ENCODE measurements around the gene HIP1.
"Not testable (repeated sequence)": the region's sequence is repeated elsewhere in the genome, so short reads cannot be mapped to it uniquely, and the experiment has no call there.

The HIP1 gene

DNA sequence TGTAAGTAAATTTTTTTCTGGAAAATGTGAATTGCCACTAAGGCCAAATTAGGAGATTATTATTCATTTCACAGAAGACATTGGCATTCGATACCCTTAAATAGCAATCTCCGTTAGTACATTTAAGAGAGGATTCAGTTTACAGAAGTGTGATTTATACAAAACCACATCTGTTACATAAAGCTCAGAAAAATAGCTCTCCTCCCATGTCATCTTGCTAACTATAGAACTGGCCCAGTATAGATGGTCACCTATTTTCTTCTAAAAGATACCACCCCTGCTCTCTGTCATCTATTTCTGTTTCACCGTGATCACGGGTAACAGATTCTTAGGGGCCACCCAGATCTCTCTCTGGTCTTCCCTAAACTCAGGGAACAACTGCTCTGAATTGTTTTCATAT lies 119.1 kb downstream of the HIP1 start:
- H3K4me3 ChIP-seq (ENCODE audit: low read depth, low read length), result no peak overlapping the region

- H3K4me3 ChIP-seq (ENCODE audit: low read depth, low read length), result no peak overlapping the region
Measured at GRCh38 chr7:75617634-75618234, 121.0 kb downstream of the HIP1 start.

- no peak overlapping the region for H3K4me3 ChIP-seq (ENCODE audit: low read depth, low read length)
Measured at GRCh38 chr7:75616421-75617167, 122.1 kb downstream of the HIP1 start.

DNA sequence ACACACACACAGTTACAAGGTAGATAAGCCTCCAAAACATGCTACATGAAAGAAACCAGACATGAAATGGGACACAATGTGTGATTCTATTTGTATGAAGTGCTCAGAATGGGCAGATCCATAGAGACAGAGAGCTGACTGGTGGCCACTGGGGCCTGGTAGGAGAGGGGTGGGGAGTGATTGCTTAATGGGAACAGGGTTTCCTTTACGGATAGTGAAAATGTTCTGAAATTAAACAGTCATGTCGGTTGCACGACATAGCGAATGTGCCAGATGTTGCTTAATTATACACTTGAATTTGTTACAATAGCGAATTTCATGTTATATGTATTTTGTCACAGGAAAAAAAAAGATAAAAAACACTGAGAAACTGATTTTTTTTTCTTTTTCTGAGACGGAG lies 124.3 kb downstream of the HIP1 start:
- no peak overlapping the region for H3K4me3 ChIP-seq (ENCODE audit: low read depth, low read length)

- no peak overlapping the region for H3K4me3 ChIP-seq (ENCODE audit: low read depth, low read length)
Measured at GRCh38 chr7:75613351-75613750, 125.4 kb downstream of the HIP1 start.

DNA sequence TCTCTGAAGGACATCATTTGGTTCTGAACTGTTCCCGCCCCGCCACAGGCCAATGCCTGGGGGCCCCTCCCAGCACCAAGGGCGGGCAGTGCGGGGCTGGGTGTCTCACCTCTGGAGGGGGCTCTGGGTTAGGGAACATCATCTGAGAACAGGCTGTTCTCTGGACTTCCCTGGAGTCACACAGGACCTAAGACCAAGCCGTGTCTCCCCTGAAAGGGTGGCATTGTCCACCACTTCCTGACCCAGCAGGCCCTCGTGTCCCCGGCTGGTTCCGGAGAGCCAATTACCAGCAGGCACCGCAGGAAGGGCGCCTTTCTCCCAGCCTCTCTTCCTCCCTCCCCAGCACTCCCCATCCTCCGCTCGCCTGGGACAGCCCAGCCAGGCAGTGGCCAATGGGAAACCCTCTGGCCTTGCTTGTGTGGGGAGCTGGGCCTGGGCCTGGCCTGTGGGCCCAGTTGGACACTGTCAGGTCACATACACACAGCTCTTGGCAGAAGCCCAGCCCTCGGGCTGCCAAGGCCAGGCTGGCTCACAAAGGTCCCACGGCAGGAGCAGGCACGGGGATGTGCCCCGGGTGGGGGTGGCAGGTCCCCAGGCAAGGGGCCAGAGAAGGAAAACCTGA lies 127.1 kb downstream of the HIP1 start:
- no peak overlapping the region for H3K4me3 ChIP-seq (ENCODE audit: low read depth, low read length)

GRCh38 chr7:75609416-75609815 lies 129.3 kb downstream of the HIP1 start:
- H3K4me3 ChIP-seq (ENCODE audit: low read depth, low read length), result not testable (repeated sequence)

GRCh38 chr7:75608451-75609122 lies 130.2 kb downstream of the HIP1 start:
- H3K4me3 ChIP-seq (ENCODE audit: low read depth, low read length), result no peak overlapping the region

DNA sequence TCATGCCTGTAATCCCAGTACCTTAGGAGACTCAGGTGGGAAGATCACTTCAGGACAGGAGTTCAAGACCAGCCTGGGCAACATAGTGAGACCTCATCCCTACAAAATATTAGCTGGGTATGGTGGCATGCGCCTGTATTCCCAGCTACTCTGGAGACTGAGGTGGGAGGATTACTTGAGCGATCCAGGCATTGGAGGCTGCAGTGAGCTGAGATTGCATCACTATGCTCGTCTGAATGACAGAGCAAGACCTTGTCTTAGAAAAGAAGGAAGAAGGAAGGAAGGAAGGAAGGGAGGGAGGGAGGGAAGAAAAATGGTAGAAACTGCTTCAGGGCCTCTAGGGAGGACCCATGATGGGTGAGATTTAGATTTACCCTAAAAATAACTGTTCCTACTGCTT lies 134.3 kb downstream of the HIP1 start:
- H3K4me3 ChIP-seq (ENCODE audit: low read depth, low read length), result no peak overlapping the region

DNA sequence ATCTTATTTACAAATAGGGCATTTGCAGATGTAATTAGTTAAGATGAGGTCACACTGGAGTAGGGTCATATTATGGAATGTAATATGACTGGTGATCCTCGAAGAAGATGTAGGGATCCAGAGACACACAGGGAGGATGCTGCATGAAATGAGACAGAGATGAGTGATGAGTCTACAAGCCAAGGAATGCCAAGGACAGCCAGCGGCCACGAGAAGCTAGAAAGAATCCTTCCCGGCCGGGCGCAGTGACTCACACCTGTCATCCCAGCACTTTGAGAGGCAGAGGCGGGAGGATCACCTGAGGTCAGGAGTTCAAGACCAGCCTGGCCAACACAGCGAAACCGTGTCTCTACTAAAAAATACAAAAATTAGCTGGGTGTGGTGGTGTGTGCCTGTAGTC lies 135.9 kb downstream of the HIP1 start:
- H3K4me3 ChIP-seq (ENCODE audit: low read depth, low read length), result not testable (repeated sequence)

DNA sequence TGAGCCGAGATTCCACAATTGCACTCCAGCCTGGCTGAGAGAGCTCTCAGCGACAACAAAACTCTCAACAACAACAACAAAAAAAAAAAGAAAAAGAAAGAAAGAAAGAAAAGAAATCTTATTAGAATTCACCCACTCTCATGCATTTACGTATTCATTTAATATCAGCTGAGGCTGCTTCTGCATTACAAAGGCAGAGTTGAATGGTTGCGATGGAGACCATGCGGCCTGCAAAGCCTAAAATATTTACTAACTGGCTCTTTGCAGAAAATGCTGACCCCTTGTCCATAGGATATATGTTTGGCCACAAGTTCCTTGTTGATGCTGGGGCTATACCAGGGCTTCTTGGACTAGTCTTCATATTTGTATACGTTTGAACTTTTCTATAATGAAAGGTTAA lies 137.2 kb downstream of the HIP1 start:
- H3K4me3 ChIP-seq (ENCODE audit: low read depth, low read length), result no peak overlapping the region

DNA sequence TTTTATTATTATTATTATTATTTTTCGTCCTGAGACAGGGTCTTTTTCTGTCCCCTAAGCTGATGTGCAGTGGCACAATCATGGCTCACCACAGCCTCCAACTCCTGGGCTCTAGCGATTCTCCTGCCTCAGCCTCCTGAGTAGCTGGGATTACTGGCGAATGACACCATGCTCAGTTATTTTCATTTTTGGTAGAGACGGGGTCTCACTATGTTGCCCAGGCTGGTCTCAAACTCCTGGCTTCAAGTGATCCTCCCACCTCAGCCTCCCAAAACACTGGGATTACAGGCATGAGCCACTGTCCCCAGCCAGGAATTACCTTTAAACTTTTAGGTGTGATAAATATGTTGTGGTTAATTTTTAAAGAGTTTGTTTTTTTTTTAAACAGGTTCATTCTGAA lies 138.0 kb downstream of the HIP1 start:
- not testable (repeated sequence) for H3K4me3 ChIP-seq (ENCODE audit: low read depth, low read length)

DNA sequence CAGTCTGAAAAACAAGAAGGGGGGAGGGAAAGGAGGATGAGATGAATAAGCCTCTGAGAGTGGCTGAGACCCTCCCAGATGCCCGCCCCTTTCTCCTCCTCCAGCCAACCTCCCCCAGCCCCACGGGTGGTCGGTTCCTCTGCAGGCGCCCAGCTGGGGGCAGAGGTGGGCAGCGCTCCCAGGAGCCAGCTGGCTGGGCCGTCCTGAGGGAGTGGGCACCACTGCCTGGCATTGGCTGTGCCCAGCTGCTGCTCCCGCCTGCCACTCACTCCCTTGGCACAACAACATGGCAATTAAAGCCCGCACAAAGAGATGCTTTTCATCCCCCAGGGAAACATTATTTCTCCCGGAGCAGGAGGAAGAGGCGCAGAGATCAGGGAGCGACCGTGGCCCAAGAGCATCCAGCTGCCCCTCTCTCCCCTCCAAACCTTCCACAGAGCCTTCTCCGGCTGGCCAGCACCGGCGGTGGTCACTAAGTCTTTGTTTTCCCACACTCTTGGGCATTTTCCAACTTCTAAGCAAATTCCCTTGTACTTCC lies 139.4 kb downstream of the HIP1 start:
- H3K4me3 ChIP-seq (ENCODE audit: low read depth, low read length), result no peak overlapping the region

DNA sequence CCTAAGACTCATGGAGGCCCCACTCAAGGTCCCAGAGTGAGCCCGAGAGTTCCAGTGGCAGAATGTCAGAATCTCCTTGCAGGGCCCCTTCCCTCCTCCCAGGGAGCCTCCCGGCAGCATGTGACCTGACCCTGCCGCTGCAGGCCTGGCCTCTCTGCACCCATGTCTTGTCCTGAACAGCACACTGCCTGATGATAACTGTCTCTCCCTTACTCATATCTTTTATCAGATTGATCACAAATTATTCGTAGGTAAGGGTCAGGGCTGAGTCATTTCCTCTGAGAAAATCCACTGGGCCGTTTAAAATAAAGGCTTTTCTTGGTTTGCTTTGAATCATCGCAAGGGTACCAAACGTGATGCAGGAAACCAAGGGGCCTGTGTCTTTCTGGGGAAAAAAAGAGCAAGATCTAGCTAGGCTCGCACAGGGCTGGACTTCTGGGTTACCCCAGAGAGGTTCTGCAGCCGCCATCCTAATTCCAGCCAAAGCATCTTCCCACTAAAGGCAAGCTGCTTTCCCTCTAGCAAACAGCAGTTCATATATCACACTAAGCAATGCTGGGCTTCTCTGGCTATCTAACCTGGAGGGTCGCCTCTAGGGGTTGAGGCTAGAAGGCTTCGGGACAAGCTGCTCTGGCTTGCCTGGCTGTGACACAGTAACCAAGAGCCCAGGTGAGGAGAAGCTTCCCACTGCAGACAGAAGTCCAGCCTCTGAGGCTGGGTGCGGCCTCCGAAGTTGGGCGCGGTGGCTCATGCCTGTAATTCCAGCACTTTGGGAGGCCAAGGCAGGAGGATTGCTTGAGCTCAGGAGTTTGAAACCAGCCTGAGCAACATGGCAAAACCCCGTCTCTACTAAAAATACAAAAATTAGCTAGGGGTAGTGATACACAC lies 141.8 kb downstream of the HIP1 start:
- H3K4me3 ChIP-seq (ENCODE audit: low read depth, low read length), result no peak overlapping the region

GRCh38 chr7:75595766-75596165 lies 143.0 kb downstream of the HIP1 start:
- H3K4me3 ChIP-seq (ENCODE audit: low read depth, low read length), result no peak overlapping the region

- H3K4me3 ChIP-seq (ENCODE audit: low read depth, low read length), result not testable (repeated sequence)
Measured at GRCh38 chr7:75593500-75594184, 145.1 kb downstream of the HIP1 start.

- H3K4me3 ChIP-seq (ENCODE audit: low read depth, low read length), result no peak overlapping the region
Measured at GRCh38 chr7:75591467-75592255, 147.1 kb downstream of the HIP1 start.

GRCh38 chr7:75590373-75591005 lies 148.3 kb downstream of the HIP1 start:
- no peak overlapping the region for H3K4me3 ChIP-seq (ENCODE audit: low read depth, low read length)

DNA sequence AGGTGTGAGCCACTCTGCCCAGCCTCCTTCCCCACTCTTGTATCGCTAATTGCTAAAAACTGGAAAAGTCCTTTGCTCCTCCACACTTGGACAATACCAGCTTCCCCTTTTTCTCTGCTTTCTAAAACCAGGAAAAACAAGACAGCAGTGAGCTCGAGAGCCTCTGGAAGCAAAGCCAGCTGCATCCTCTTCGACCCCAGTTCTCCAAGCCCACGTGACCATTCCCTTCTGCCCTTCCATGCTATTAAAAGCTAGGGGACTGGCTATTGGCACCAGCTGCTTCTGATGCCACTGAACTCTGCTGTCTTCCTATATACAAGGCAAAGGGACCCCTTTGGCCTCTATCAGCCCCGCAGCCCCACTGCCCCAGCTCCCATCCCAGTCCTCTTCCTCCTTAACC lies 154.4 kb downstream of the HIP1 start:
- H3K4me3 ChIP-seq (ENCODE audit: low read depth, low read length), result no peak overlapping the region

Data from iPS-11a (cell line).